Cardiac septum (tissue), 1 donor: ENCODE measurements around the gene TLE1. TPM values are rescaled to one million over a fixed set of nuclear protein-coding genes. Genes with fewer than 3 reads are reported as not detected.

Source experiments
- DNase-seq: peaks from one replicate; pipeline ENCODE4 v3.0.0-alpha.2; 2020; ENCODE audit warnings: low spot score
- intact Hi-C: fragments of 100-400 bp; cut with DNase I; formaldehyde crosslinking; loops from one replicate; pipeline ENCODE4 v1.14.0; 2022
- total RNA-seq: library from RNA; stranded (reverse); fragmentation: NEBNext Ultra II Directional; extraction: Animal tissue kit (Norgen Biotek cat#: 25700); gene quantifications from one replicate; pipeline ENCODE4 v1.2.1, GENCODE V29; 2021
- donor health status: DM: no; HTN: no; CAD: no.

The TLE1 gene
- total RNA-seq, 1 donor from 2014 or later, result 9.8 TPM

GRCh38 chr9:81629440-81629839, 59.9 kb downstream of the TLE1 start:
- intact Hi-C loops, result no loop called here
- DNase-seq, result no peak

- intact Hi-C loops, result no loop called here
- DNase-seq, result no peak
These were observed 60.5 kb downstream of the TLE1 start for GRCh38 chr9:81628897-81629296.

GRCh38 chr9:81627481-81627880, 61.9 kb downstream of the TLE1 start:
- DNase-seq, result no peak
- intact Hi-C loops, result no loop called here

GRCh38 chr9:81626511-81626910, 62.8 kb downstream of the TLE1 start:
- intact Hi-C loops, result no loop called here
- DNase-seq, result no peak

GRCh38 chr9:81625969-81626368, 63.4 kb downstream of the TLE1 start:
- intact Hi-C loops, result no loop called here
- no peak for DNase-seq

GRCh38 chr9:81623778-81624177, 65.6 kb downstream of the TLE1 start:
- intact Hi-C loops, result no loop called here

GRCh38 chr9:81622471-81623255, 66.7 kb downstream of the TLE1 start:
- no peak for DNase-seq
- intact Hi-C loops, result no loop called here

More at GRCh38 chr9:81623778-81624177, 65.6 kb downstream of the TLE1 start:
- DNase-seq, result no peak

- intact Hi-C loops, result no loop called here
- DNase-seq, result no peak
These were observed 67.5 kb downstream of the TLE1 start for GRCh38 chr9:81621785-81622259.

- no peak for DNase-seq
- intact Hi-C loops, result no loop called here
These were observed 68.2 kb downstream of the TLE1 start for GRCh38 chr9:81621118-81621517.

- intact Hi-C loops, result no loop called here
These were observed 69.4 kb downstream of the TLE1 start for GRCh38 chr9:81620002-81620390.

GRCh38 chr9:81619353-81620001, 69.9 kb downstream of the TLE1 start:
- intact Hi-C loops, result loop anchor here (10.0 kb wide), 2 partner anchors 225 to 1295 kb away; no protein-coding TSS in a partner anchor

More at GRCh38 chr9:81620002-81620390, 69.4 kb downstream of the TLE1 start:
- no peak for DNase-seq

GRCh38 chr9:81618923-81619322, 70.4 kb downstream of the TLE1 start:
- intact Hi-C loops, result loop anchor here (10.0 kb wide), 2 partner anchors 226 to 1294 kb away; no protein-coding TSS in a partner anchor
- no peak for DNase-seq

More at GRCh38 chr9:81619353-81620001, 69.9 kb downstream of the TLE1 start:
- DNase-seq, result no peak

GRCh38 chr9:81616141-81616540, 73.2 kb downstream of the TLE1 start:
- intact Hi-C loops, result loop anchor here (10.0 kb wide), 2 partner anchors 229 to 1291 kb away; no protein-coding TSS in a partner anchor
- no peak for DNase-seq

GRCh38 chr9:81614335-81614734, 75.0 kb downstream of the TLE1 start:
- intact Hi-C loops, result loop anchor here (5.0 to 10.0 kb wide), 3 partner anchors 73 to 1290 kb away; partner anchors contain the start of gene TLE1
- no peak for DNase-seq

- intact Hi-C loops, result loop anchor here (2.0 to 10.0 kb wide), 4 partner anchors 54 to 1288 kb away; partner anchors contain the start of gene TLE1
- DNase-seq, result no peak
These were observed 76.1 kb downstream of the TLE1 start for GRCh38 chr9:81613002-81613812.

GRCh38 chr9:81611664-81612063, 77.7 kb downstream of the TLE1 start:
- intact Hi-C loops, result loop anchor here (2.0 to 10.0 kb wide), 4 partner anchors 53 to 1287 kb away; partner anchors contain the start of gene TLE1
- no peak for DNase-seq

- DNase-seq, result no peak
- intact Hi-C loops, result loop anchor here (5.0 to 10.0 kb wide), 3 partner anchors 77 to 1286 kb away; partner anchors contain the start of gene TLE1
These were observed 78.6 kb downstream of the TLE1 start for GRCh38 chr9:81610740-81611107.

- no peak for DNase-seq
- intact Hi-C loops, result loop anchor here (5.0 to 10.0 kb wide), 3 partner anchors 77 to 1285 kb away; partner anchors contain the start of gene TLE1
These were observed 79.3 kb downstream of the TLE1 start for GRCh38 chr9:81609782-81610739.
